Right lung (tissue), 5 donors: Measurements from ENCODE around the gene LBP. TPM values are rescaled to one million over a fixed set of nuclear protein-coding genes. Genes with fewer than 3 reads are reported as not detected.
"Not testable (repeated sequence)": the region's sequence is repeated elsewhere in the genome, so short reads cannot be mapped to it uniquely, and the experiment has no call there.

Experiments
- DNase-seq, 2 donors: peaks; one replicate each; pipeline ENCODE4 v3.0.0-alpha.2; 2013
- polyA plus RNA-seq, 5 donors: library from polyadenylated mRNA; unstranded; fragments of 120-200 nt; gene quantifications; one replicate each; pipeline versions ENCODE4 v1.2.1 to v1.2.3, GENCODE V29; 2013; ENCODE audit warnings: inconsistent platforms in 1 of 5, low replicate concordance in 1 of 5; ENCODE audit not compliant: insufficient read length in 5 of 5, insufficient read depth in 1 of 5

Gene LBP
- polyA plus RNA-seq, 5 donors, result not detected

- DNase-seq, result no peak
Observed at GRCh38 chr20:38350879-38351775, 4.8 kb downstream of the LBP start.

DNA sequence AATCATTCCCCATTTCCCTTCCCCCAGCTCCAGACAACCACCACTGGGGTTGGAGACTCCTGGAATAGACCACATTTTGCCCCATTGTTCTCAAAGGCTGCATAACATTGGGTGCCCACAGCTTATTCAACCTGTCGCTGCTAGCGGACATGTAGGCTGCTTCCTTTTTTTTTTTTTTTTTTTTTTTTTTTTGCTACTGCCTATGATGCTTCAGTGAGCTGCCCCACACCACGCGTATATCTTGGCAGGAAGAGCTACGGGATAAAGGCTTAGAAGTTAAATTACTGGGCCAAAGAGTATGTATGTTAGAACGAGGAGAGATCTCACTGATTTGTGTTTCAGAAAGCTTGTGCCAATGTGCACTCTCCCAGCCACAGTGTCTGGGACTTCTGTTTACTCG is 7.0 kb downstream of the LBP start:
- DNase-seq, result peak; percentile 25 to 58

GRCh38 chr20:38354227-38354626 is 7.9 kb downstream of the LBP start:
- no peak for DNase-seq

DNA sequence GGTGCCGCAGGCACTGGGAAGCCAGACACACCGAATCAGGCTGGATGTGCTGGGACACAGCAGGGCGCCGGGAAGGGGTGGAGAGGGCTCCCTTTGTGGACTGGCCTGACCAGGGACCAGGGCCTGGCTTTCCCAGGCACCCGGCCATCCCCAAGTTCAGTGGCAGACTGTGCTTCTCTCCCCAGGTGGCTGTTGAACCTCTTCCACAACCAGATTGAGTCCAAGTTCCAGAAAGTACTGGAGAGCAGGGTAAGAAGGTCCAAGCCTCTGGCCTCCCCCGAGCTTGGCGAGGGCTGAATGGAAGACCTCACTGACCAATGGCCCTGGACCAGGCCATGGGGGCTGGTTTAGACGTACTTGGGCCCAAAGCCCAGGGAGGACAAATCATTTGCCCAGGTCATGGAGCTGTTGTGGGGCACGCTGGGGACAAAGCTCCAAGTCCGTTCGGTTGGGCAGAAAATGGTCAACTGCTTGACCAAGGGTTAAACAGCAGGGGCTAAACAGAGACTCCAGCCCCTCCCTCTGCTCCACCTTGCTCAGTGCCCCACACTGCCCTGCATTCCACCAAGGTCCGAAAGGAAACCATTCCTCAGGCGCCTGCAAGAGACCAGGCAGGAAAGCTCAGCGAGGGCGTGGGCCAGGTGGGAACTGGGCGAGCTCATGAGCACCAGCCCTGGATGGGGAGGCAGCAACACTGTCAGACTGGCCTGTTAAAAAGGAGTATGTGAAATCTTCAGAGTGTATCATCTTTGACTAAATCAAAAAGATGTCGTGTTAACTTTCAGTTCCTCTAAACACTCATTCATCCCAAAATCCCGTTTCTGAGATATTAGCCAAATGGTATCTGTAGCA is 9.1 kb downstream of the LBP start:
- no peak for DNase-seq

DNA sequence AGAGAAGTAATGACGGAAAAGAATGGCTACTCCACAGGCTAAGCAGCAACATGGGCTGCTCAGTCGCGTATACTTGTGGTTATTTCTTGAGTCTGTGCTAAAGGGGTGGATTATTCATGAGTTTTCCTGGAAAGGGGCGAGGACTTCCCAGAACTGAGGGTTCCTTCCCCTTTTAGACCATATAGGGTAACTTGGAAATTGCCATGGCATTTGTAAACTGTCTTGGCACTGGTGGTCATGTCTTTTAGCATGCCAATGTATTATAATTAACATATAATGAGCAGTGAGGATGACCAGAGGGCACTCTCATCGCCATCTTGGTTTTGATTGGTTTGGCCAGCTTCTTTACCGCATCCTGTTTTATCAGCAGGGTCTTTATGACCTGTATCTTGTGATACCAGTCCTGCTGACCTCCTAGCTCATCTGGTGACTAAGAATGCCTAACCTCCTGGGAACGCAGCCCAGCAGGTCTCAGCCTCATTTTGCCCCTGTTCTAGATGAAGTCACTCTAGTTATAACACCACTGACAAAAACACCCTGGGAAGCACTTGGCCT is 11.4 kb downstream of the LBP start:
- no peak for DNase-seq

DNA sequence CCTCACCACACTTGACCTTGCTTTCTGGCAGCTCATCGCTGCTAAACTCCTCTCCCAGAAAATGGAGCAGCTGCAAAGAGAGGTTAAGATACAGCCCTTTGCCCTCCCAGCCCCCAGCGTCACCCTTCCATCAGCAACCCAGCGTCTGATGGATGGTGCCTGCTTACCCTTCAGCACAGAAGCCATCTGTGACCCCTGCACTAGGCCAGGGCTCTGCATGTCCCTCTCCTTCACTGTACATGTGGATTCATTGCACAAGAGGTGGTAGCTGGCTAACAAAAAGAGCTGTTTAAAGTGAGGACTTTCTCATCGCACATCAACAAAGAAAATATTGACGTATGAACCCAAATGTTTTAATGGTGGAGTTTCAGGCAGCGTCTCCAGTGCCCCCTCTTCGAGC is 12.3 kb downstream of the LBP start:
- DNase-seq, result no peak

DNA sequence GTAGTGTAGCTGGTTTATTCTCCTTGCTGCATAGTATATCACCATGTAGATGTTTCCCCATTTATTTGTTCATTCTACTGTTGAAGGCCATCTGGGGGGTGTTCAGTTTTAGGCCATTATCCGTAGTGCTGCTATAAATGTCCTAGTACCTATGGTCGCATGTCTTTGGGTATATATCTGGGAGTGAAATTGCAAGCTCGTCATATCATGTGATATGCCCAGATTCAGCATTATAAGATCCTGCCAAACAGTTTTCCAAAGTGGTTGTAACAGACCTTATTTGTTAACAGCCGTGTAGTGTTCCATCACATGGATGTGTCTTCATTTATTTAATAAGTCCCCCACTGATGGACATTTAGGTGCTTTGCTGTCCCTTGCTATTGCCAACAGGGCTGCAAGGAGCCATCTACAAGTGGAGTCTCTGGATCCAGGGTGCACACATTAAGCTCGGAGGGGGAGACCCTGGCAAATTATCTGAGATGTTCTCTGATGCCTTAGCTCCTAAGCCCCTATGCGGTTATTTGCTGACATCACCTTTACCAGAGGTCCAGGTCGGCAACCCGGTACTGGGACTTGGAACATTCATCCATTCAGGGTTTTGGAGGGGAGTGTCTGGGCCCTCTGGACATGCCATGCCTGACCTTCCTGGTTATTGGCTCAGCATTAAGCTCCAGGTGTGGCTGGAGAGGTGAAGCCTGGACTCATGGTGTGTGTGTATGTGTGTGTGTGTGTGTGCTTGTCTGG is 16.9 kb downstream of the LBP start:
- DNase-seq, result no peak

GRCh38 chr20:38369389-38369788 is 23.1 kb downstream of the LBP start:
- no peak for DNase-seq

- DNase-seq, result no peak
Observed at GRCh38 chr20:38372806-38373205, 26.5 kb downstream of the LBP start.

DNA sequence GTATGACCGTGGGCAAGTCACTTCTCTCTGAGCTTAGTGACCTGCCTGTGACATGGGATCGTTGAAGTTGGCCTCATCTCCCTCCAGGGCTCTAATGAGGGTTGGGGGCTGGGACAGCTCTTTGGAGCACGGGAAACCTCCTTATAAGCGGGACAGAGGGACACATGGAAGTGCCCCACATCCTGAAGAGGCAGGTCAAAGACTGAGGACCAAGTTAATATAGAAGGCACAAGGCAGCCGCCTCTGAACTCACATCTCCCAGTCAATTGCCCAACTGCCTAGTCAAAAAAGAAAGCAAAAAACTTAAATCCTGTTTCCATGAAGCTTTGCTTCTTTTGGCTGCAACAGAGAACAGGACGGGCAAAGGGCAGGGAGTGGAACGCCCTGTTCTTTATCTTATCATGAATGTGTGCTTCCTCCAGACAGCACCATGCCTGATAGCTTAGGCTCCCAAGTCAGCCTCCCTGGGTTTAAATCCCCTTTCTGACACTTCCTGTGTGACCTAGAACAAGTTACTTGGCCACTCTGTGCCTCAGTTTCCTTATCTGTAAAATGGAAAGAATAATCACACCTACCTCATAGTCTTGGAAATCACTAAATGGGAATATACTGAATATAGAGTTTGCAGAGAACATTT is 27.1 kb downstream of the LBP start:
- no peak for DNase-seq

DNA sequence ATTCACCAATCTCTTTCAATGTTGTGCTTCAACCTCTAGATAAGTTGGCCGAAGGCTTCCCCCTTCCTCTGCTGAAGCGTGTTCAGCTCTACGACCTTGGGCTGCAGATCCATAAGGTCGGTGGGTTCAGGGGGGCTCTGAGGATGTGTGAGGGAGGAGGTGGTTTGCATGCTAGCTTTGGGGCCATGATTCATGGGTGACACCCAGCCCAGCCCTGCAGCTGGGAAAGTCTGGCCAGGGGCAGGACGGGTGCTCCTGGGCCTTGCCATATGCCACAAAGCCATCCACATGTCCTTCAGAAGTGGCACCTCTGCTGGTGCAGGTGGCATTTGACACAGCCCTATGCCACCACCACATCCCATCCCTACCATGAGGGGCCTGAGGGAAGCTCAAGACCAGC is 27.6 kb downstream of the LBP start:
- DNase-seq, result no peak

DNA sequence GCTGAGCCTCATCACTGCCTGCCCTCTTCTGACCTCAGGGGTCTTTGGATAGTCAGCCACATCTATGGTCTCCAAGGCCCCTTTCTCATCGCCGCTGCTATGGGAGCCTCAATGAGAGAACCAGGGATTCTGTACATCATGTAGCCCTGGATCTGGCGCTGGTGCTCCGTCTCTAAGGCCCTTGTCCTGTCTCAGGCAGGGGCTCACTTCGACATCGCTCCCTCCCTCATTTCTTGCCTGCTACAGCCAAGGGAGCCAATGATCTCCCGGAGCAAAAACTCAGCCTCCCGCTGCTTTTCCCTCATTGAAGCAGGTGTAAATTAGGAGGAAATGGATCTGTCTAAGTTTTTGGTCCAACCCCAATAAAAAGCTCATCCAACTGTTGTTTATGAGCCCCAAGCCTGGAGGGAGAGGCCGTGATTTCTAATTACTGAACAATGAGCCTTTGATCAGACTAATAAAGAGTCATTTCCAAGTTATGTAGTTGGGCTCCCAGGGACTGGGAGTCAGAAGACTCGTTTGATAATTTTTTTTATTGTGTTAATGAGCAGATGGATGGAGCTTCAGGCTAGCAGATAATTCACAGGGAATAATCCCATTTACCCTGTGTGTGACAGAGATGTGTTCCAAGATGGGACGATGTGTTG is 30.9 kb downstream of the LBP start:
- DNase-seq, result no peak

DNA sequence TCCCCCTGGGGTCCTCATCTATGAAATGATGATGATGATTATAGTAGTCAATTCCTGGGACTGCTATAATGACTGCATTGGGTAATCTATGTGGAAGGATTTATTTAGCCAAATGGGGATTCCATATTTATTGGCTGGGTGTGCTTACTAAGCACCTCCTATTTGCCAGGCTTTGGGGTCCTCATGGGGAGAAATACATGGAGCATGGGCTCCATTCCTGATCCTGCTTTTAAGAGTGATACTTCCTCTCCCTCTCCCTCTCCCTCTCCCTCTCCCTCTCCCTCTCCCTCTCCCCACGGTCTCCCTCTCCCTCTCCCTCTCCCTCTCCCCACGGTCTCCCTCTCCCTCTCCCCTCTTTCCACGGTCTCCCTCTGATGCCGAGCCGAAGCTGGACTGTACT is 31.6 kb downstream of the LBP start:
- not testable (repeated sequence) for DNase-seq

DNA sequence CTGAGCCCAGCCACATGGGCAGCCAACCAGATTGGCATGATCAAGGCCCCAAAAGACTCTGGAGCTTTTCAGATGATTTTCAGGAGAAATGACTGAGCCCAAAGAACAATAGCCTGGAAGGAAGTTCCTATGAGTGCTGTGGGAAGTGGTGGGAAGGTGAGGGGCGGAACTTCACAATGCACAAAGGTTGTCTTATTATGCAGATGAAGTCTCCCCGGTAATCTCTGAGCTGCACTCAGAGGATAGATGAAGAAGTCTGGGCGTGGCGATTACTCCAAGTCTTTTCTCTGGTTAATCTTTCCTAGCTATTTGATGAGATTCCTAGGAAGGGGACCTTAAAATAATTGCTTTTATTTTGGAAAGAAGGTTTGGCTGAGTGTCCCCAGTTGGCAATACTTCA is 36.9 kb downstream of the LBP start:
- DNase-seq, result no peak

- no peak for DNase-seq
Observed at GRCh38 chr20:38386004-38386403, 39.7 kb downstream of the LBP start.

DNA sequence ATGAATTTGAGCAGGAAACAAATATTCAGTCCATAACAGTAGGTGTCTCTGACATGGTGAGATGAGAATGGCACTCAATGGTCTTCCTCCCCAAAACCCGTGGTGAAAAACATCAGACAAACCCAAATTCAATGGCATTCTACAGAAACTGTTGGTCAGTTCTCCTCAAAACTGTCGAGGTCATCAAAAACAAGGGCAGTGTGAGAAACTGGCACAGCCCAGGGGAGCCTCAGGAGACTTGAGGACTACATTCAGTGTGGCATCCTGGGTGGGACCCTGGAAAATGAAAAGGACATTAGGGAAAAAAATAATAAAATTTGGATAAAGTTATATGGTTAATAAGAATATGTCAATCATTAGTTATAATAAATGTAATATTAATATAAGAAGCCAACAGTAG is 40.6 kb downstream of the LBP start:
- no peak for DNase-seq

GRCh38 chr20:38387953-38388352 is 41.7 kb downstream of the LBP start:
- no peak for DNase-seq

DNA sequence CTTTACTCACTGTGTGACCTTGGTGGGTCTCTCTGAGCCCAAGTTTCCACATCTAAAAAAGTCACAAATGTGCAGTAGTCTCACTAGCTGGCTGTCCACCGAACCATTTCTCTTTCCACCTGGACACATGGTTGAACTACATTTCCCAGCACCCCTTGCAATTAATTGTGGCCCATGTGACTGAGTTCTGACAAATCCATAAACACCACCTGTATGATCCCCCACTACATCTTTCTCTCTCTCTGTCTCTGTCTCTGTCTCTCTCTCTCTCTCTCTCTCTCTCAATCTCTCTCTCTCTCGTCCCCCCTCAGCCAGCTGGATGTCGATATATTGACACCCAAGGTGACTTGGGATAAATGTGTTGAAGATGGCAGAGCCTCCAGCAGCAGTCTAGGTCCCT is 46.1 kb downstream of the LBP start:
- DNase-seq, result no peak

DNA sequence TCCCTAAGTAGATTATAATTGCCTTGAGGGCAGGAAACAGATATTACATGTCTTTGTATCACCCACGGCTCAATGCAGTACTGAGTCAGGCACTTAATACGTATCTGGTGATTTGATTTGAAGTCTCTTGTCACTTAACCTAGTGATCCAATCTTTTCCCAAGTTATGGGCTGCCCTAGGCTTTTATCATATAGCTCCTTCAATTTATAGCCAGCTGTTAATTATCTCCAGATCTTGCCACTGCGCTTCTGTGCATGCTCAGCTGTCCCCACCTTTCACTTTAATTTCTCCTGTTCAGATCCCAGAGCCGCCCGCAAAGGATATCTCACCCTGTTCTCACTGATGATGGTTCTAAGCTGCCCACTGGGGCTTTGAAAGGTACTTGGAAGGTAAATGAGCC is 47.0 kb downstream of the LBP start:
- DNase-seq, result no peak

DNA sequence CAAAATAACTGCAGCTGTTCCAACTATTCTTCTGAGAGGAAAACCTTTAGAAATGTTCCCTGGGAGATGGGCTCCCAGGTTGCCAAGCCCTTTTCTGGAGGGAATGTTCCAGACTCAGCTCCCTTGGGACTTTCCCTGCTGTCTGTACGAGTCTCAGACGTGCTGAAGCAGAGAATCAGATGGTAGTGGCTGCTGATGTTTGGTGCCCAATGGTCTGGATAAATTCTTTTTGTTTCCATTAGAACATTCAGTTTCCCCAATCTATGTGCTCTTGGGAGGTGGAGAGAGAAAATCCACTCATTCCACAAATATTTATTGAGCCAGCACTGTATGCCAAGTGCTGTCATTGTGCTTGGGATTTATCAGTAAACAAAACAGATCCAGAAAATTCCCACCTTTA is 48.9 kb downstream of the LBP start:
- DNase-seq, result no peak
